ENCODE measurements around the gene TMEM87B.

GRCh38 chr2:112096098-112096497, 41.0 kb downstream of the TMEM87B start:
- no peak for TF ChIP-seq CTCF (conservative IDR thresholded peaks at IDR 0.05; ENCODE audit: low read length)
- no peak for TF ChIP-seq EZH2phosphoT487 (IDR thresholded peaks at IDR 0.05; ENCODE audit: borderline replicate concordance, low read depth, low read length)

Data from OCI-LY7 (cell line).